ENCODE results near the gene DOCK10.

DOCK10 gene

GRCh38 chr2:224832207-224832606, 210.1 kb downstream of the DOCK10 start:
- Histone ChIP-seq H3K4me1 (ENCODE audit: control insufficient read depth, insufficient read depth, low read length) (no peaks in the 10 kb centered on the region), H3K27ac (ENCODE audit: insufficient read depth, low read depth, low read length, poor library complexity, severe bottlenecking) (no peak overlapping the region), H3K36me3 (ENCODE audit: control insufficient read depth, insufficient read depth, low read length) (no peaks in the 10 kb centered on the region), H3K27me3 (ENCODE audit: control insufficient read depth, insufficient read depth, low read length, poor library complexity, severe bottlenecking) (no peaks in the 10 kb centered on the region), H3K9me3 (ENCODE audit: control insufficient read depth, low read length) (no peaks in the 10 kb centered on the region), H3K4me3 (ENCODE audit: insufficient read depth, low read depth, low read length) (no peak overlapping the region)
- WGBS, 2 experiments = 92 to 100% methylated on average over 2 to 3 of the region's 3 CpGs

DNA sequence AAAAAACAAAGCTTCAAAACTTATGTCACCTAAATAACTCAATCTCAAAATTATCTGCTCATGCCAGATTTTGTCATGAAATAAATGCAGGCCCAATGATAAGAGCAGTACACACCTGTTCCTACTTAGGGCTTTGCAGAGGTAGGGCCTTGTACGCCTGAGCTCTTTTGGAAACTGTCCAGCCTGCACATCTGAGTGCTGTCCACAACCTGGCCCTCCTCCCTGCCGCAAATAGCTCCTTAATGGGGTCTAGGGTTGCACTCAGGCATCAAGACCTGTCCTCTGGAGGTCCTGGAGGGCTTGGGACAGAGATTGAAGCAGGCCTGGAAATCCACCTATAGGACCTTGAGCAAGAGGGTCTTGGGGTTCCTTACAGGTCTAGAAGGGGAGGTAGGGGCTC, 210.7 kb downstream of the DOCK10 start:
- H3K4me1 ChIP-seq (ENCODE audit: control insufficient read depth, insufficient read depth, low read length) = no peaks in the 10 kb centered on the region
- no peaks in the 10 kb centered on the region for H3K36me3 ChIP-seq (ENCODE audit: control insufficient read depth, insufficient read depth, low read length)
- no peaks in the 10 kb centered on the region for H3K9me3 ChIP-seq (ENCODE audit: control insufficient read depth, low read length)
- 74 to 75% methylated on average over 2 of the region's 2 CpGs for WGBS, 2 experiments
- no peaks in the 10 kb centered on the region for H3K27me3 ChIP-seq (ENCODE audit: control insufficient read depth, insufficient read depth, low read length, poor library complexity, severe bottlenecking)
- H3K4me3 ChIP-seq (ENCODE audit: insufficient read depth, low read depth, low read length) = no peak overlapping the region
- H3K27ac ChIP-seq (ENCODE audit: insufficient read depth, low read depth, low read length, poor library complexity, severe bottlenecking) = no peak overlapping the region

GRCh38 chr2:224820283-224820991, 221.8 kb downstream of the DOCK10 start:
- no peaks in the 10 kb centered on the region for H3K36me3 ChIP-seq (ENCODE audit: control insufficient read depth, insufficient read depth, low read length)
- H3K4me3 ChIP-seq (ENCODE audit: insufficient read depth, low read depth, low read length) = no peak overlapping the region
- no peak overlapping the region for H3K27ac ChIP-seq (ENCODE audit: insufficient read depth, low read depth, low read length, poor library complexity, severe bottlenecking)
- no peaks in the 10 kb centered on the region for H3K9me3 ChIP-seq (ENCODE audit: control insufficient read depth, low read length)
- WGBS, 2 experiments = 94 to 95% methylated on average over 7 of the region's 7 CpGs
- no peaks in the 10 kb centered on the region for H3K27me3 ChIP-seq (ENCODE audit: control insufficient read depth, insufficient read depth, low read length, poor library complexity, severe bottlenecking)
- no peaks in the 10 kb centered on the region for H3K4me1 ChIP-seq (ENCODE audit: control insufficient read depth, insufficient read depth, low read length)

DNA sequence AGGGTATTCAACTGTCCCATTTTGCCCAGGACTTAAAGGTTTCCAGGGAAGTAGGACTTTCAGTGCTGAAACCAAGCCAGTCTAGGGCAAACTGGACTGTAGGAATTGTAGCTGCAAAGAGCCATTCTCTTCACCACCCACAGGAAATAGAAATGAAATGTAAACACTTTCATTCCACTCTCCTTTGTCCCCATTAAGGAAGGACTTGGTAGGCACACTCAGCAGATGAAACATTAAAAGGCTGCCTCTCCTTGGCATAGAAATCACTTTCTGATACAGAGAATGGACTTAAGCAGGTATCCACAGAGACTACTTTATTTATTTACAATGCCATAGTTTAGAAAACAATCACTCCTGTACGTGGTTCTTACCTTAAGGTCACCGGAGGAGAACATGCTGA, 223.2 kb downstream of the DOCK10 start:
- 93 to 95% methylated on average over 2 of the region's 2 CpGs for WGBS, 2 experiments
- H3K36me3 ChIP-seq (ENCODE audit: control insufficient read depth, insufficient read depth, low read length) = no peaks in the 10 kb centered on the region
- no peaks in the 10 kb centered on the region for H3K9me3 ChIP-seq (ENCODE audit: control insufficient read depth, low read length)
- no peak overlapping the region for H3K4me3 ChIP-seq (ENCODE audit: insufficient read depth, low read depth, low read length)
- no peak overlapping the region for H3K27ac ChIP-seq (ENCODE audit: insufficient read depth, low read depth, low read length, poor library complexity, severe bottlenecking)
- H3K4me1 ChIP-seq (ENCODE audit: control insufficient read depth, insufficient read depth, low read length) = no peaks in the 10 kb centered on the region
- H3K27me3 ChIP-seq (ENCODE audit: control insufficient read depth, insufficient read depth, low read length, poor library complexity, severe bottlenecking) = no peaks in the 10 kb centered on the region

DNA sequence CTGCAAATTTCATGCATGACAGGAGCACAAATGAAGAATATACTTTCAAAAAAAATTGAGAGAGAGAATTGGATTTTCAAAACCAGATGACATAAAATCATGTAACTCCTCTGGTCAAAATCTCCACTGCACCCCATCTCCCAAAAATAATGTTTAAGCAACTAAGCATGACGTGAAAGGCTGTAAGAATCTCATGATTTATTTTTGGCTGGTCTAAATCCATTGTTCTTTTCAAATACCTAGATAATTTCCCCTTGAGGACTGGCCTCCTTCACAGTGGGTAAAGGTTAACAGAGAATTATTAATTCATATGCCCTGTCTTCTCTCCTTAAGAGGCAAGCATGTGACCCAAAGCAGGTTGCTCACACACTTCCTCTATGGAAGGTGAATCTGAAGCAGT, 224.6 kb downstream of the DOCK10 start:
- H3K4me1 ChIP-seq (ENCODE audit: control insufficient read depth, insufficient read depth, low read length) = no peaks in the 10 kb centered on the region
- H3K27ac ChIP-seq (ENCODE audit: insufficient read depth, low read depth, low read length, poor library complexity, severe bottlenecking) = no peak overlapping the region
- H3K36me3 ChIP-seq (ENCODE audit: control insufficient read depth, insufficient read depth, low read length) = no peaks in the 10 kb centered on the region
- H3K27me3 ChIP-seq (ENCODE audit: control insufficient read depth, insufficient read depth, low read length, poor library complexity, severe bottlenecking) = no peaks in the 10 kb centered on the region
- no peak overlapping the region for H3K4me3 ChIP-seq (ENCODE audit: insufficient read depth, low read depth, low read length)
- H3K9me3 ChIP-seq (ENCODE audit: control insufficient read depth, low read length) = no peaks in the 10 kb centered on the region
- WGBS, 2 experiments = 89 to 100% methylated on average over 1 of the region's 1 CpG

GRCh38 chr2:224816816-224817215, 225.5 kb downstream of the DOCK10 start:
- Histone ChIP-seq H3K27me3 (ENCODE audit: control insufficient read depth, insufficient read depth, low read length, poor library complexity, severe bottlenecking) (no peaks in the 10 kb centered on the region), H3K4me1 (ENCODE audit: control insufficient read depth, insufficient read depth, low read length) (no peaks in the 10 kb centered on the region), H3K9me3 (ENCODE audit: control insufficient read depth, low read length) (no peaks in the 10 kb centered on the region), H3K4me3 (ENCODE audit: insufficient read depth, low read depth, low read length) (no peak overlapping the region), H3K27ac (ENCODE audit: insufficient read depth, low read depth, low read length, poor library complexity, severe bottlenecking) (no peak overlapping the region), H3K36me3 (ENCODE audit: control insufficient read depth, insufficient read depth, low read length) (no peaks in the 10 kb centered on the region)
- WGBS, 2 experiments = 86 to 90% methylated on average over 3 to 4 of the region's 4 CpGs

DNA sequence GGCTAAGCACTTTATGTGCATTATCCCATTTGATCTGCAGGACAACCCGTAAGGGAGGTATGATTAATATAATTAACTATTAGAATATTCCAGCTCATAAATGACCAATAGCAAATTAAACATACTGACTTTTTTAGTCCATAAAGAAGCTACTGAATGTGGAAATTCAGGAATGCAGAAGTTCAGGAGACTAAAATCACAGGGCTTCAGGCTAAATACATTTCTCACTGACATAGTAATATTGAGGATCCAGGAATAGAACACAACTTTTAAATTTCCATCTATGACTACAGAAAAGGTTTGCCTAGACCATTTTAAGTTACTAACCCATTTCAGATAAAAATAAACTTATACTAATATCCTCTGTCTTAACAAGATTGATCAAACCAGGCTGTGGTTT, 228.7 kb downstream of the DOCK10 start:
- no CpG with 5 or more reads among the region's 1 CpG for WGBS, 2 experiments
- Histone ChIP-seq H3K4me3 (ENCODE audit: insufficient read depth, low read depth, low read length) (no peak overlapping the region), H3K27ac (ENCODE audit: insufficient read depth, low read depth, low read length, poor library complexity, severe bottlenecking) (no peak overlapping the region), H3K9me3 (ENCODE audit: control insufficient read depth, low read length) (no peaks in the 10 kb centered on the region), H3K4me1 (ENCODE audit: control insufficient read depth, insufficient read depth, low read length) (no peaks in the 10 kb centered on the region), H3K36me3 (ENCODE audit: control insufficient read depth, insufficient read depth, low read length) (no peaks in the 10 kb centered on the region), H3K27me3 (ENCODE audit: control insufficient read depth, insufficient read depth, low read length, poor library complexity, severe bottlenecking) (no peaks in the 10 kb centered on the region)

- 95 to 97% methylated on average over 6 of the region's 6 CpGs for WGBS, 2 experiments
- Histone ChIP-seq H3K9me3 (ENCODE audit: control insufficient read depth, low read length) (no peaks in the 10 kb centered on the region), H3K27me3 (ENCODE audit: control insufficient read depth, insufficient read depth, low read length, poor library complexity, severe bottlenecking) (no peaks in the 10 kb centered on the region), H3K36me3 (ENCODE audit: control insufficient read depth, insufficient read depth, low read length) (no peaks in the 10 kb centered on the region), H3K4me1 (ENCODE audit: control insufficient read depth, insufficient read depth, low read length) (no peaks in the 10 kb centered on the region), H3K27ac (ENCODE audit: insufficient read depth, low read depth, low read length, poor library complexity, severe bottlenecking) (no peak overlapping the region), H3K4me3 (ENCODE audit: insufficient read depth, low read depth, low read length) (no peak overlapping the region)
Observed at GRCh38 chr2:224807153-224807964, 234.9 kb downstream of the DOCK10 start.

DNA sequence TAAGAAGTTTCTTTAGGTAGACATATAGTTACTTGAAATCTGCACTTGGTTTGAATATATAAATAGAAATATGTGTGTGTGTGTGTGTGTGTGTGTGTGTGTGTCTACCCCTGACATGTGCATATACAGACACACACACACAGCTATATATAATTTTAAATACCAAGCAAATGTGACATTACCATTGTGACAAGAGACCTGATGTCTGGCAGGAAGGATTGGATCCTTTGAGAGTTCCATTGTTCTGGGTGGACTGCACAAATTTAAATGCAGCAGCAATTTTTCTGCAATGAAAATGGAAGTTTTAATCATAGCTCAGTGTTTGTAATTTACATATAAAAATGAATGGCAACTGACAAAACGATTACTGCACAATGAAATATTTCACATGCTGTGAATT, 238.3 kb downstream of the DOCK10 start:
- H3K4me3 ChIP-seq (ENCODE audit: insufficient read depth, low read depth, low read length) = no peak overlapping the region
- 91 to 100% methylated on average over 1 of the region's 1 CpG for WGBS, 2 experiments
- H3K27me3 ChIP-seq (ENCODE audit: control insufficient read depth, insufficient read depth, low read length, poor library complexity, severe bottlenecking) = no peaks in the 10 kb centered on the region
- peaks cover 10% of the 10 kb centered on the region for H3K4me1 ChIP-seq (ENCODE audit: control insufficient read depth, insufficient read depth, low read length)
- H3K27ac ChIP-seq (ENCODE audit: insufficient read depth, low read depth, low read length, poor library complexity, severe bottlenecking) = no peak overlapping the region
- H3K9me3 ChIP-seq (ENCODE audit: control insufficient read depth, low read length) = no peaks in the 10 kb centered on the region
- H3K36me3 ChIP-seq (ENCODE audit: control insufficient read depth, insufficient read depth, low read length) = no peaks in the 10 kb centered on the region

DNA sequence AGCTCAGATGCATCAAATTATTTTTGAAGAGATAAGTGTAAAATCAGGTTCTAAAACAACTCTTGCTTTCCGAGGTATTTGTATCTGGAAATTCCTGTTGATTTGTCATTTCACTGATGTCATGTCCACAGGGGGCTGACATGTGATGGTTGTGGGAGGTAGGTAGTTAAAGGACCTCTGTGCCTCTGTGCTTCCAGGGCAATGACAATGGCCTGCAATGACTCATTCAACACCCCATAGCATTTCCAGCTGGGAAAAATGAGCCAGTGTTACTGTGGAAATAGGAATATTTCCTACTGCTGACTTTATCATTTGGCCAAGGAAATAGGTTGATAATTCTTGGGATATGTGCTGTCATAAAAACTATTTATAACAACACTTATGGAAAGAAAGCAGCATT, 239.9 kb downstream of the DOCK10 start:
- H3K27ac ChIP-seq (ENCODE audit: insufficient read depth, low read depth, low read length, poor library complexity, severe bottlenecking) = no peak overlapping the region
- peaks cover 10% of the 10 kb centered on the region for H3K4me1 ChIP-seq (ENCODE audit: control insufficient read depth, insufficient read depth, low read length)
- H3K4me3 ChIP-seq (ENCODE audit: insufficient read depth, low read depth, low read length) = no peak overlapping the region
- no peaks in the 10 kb centered on the region for H3K9me3 ChIP-seq (ENCODE audit: control insufficient read depth, low read length)
- WGBS, 2 experiments = 50 to 67% methylated on average over 1 of the region's 1 CpG
- H3K36me3 ChIP-seq (ENCODE audit: control insufficient read depth, insufficient read depth, low read length) = no peaks in the 10 kb centered on the region
- H3K27me3 ChIP-seq (ENCODE audit: control insufficient read depth, insufficient read depth, low read length, poor library complexity, severe bottlenecking) = no peaks in the 10 kb centered on the region

Measured in ectodermal cell (in vitro differentiated cells).